GM23338 (cell line): ENCODE data around the gene IMMP2L. TPM values are rescaled to one million over a fixed set of nuclear protein-coding genes. Genes with fewer than 3 reads are reported as not detected.

Experiments used
- ATAC-seq: fragments of 200-7000 bp; cut with Tn5 transposase; 3 replicates; pipeline ENCODE4 v1.9.1; 2020
- DNase-seq: peaks from one replicate; pipeline ENCODE4 v3.0.0-alpha.2; 2015; ENCODE audit warnings: low spot score
- H2AFZ ChIP-seq: fragments of 200-600 bp; sonication (generic); 2 replicates; pipeline ENCODE4 v1.8.0; 2016; ENCODE audit warnings: antibody characterized with exemption, mild to moderate bottlenecking, moderate library complexity
- H3F3A ChIP-seq: fragments of 200-600 bp; sonication (generic); replicated peaks from 2 replicates; pipeline ENCODE4 v1.8.0; 2017; ENCODE audit warnings: antibody characterized with exemption, mixed run types, low read depth
- H3K27ac ChIP-seq: fragments of 200-600 bp; sonication (generic); 2 replicates; pipeline ENCODE4 v1.6.1; 2016; ENCODE audit warnings: low read depth
- H3K27me3 ChIP-seq: fragments of 200-600 bp; sonication (generic); 2 replicates; pipeline ENCODE4 v1.8.0; 2016; ENCODE audit warnings: mild to moderate bottlenecking, mixed run types, moderate library complexity; ENCODE audit not compliant: insufficient read depth
- H3K36me3 ChIP-seq: fragments of 200-600 bp; sonication (generic); 2 replicates; pipeline ENCODE4 v1.8.0; 2016; ENCODE audit warnings: mild to moderate bottlenecking; ENCODE audit not compliant: insufficient read depth
- H3K4me1 ChIP-seq: fragments of 200-600 bp; sonication (generic); 2 replicates; pipeline ENCODE4 v1.8.0; 2016; ENCODE audit warnings: mild to moderate bottlenecking, moderate library complexity; ENCODE audit not compliant: insufficient read depth
- H3K4me2 ChIP-seq: fragments of 200-600 bp; sonication (generic); 2 replicates; pipeline ENCODE4 v1.7.1; 2017; ENCODE audit warnings: mixed run types
- H3K4me3 ChIP-seq: fragments of 200-600 bp; sonication (generic); 2 replicates; pipeline ENCODE4 v1.6.1; 2016; ENCODE audit warnings: mixed run types
- H3K79me2 ChIP-seq: fragments of 200-600 bp; sonication (generic); replicated peaks from 2 replicates; pipeline ENCODE4 v1.8.0; 2017; ENCODE audit warnings: mild to moderate bottlenecking; ENCODE audit not compliant: insufficient read depth
- H3K9me2 ChIP-seq: fragments of 200-600 bp; sonication (generic); 2 replicates; pipeline ENCODE4 v1.8.0; 2017; ENCODE audit not compliant: insufficient read depth
- H4K20me1 ChIP-seq: fragments of 200-600 bp; sonication (generic); replicated peaks from 2 replicates; pipeline ENCODE4 v1.8.0; 2017; ENCODE audit warnings: mild to moderate bottlenecking; ENCODE audit not compliant: insufficient read depth
- H3K27ac Mint-ChIP-seq: 2 replicates; pipeline ENCODE4 v1.8.0; 2020; ENCODE audit warnings: inconsistent platforms, mild to moderate bottlenecking, moderate library complexity, mixed read lengths
- H3K27me3 Mint-ChIP-seq: 3 replicates; pipeline ENCODE4 v1.8.0; 2022; ENCODE audit warnings: low read depth, mild to moderate bottlenecking, moderate library complexity, mixed read lengths, inconsistent platforms; ENCODE audit not compliant: insufficient read depth, poor library complexity
- H3K36me3 Mint-ChIP-seq: 3 replicates; pipeline ENCODE4 v1.8.0; 2021; ENCODE audit warnings: low read depth, mild to moderate bottlenecking, inconsistent platforms, moderate library complexity, mixed read lengths
- H3K4me1 Mint-ChIP-seq: 3 replicates; pipeline ENCODE4 v1.8.0; 2020; ENCODE audit warnings: mild to moderate bottlenecking, inconsistent platforms, mixed read lengths
- H3K4me3 Mint-ChIP-seq: 3 replicates; pipeline ENCODE4 v1.8.0; 2021; ENCODE audit warnings: moderate library complexity, mild to moderate bottlenecking, inconsistent platforms, mixed read lengths
- H3K9me3 Mint-ChIP-seq: 3 replicates; pipeline ENCODE4 v1.8.0; 2020; ENCODE audit warnings: moderate library complexity, mild to moderate bottlenecking, inconsistent platforms, mixed read lengths
- CREB1 ChIP-seq: fragments of 250-450 bp; sonication (Bioruptor Pico); IDR thresholded peaks from 2 replicates; pipeline ENCODE4 v1.5.0; 2020; ENCODE audit warnings: low read depth, mild to moderate bottlenecking, moderate library complexity
- CTCF ChIP-seq, 2 experiments: fragments of 200-600 bp in 1 of 2; sonication (generic) in 1 of 2; conservative IDR thresholded peaks; 2 replicates each; pipeline versions ENCODE4 v1.5.1 to v1.6.1; 2016 to 2017; ENCODE audit warnings: antibody characterized with exemption in 2 of 2, low read depth in 2 of 2, mild to moderate bottlenecking in 2 of 2, moderate library complexity in 1 of 2
- ETS1 ChIP-seq: IDR thresholded peaks from 2 replicates; pipeline ENCODE4 v1.6.1; 2016; ENCODE audit warnings: antibody characterized with exemption
- EZH2 ChIP-seq: fragments of 200-600 bp; sonication (generic); IDR thresholded peaks from one replicate; pipeline ENCODE4 v1.8.0; 2017; ENCODE audit warnings: antibody characterized with exemption, mild to moderate bottlenecking, low read depth; ENCODE audit not compliant: unreplicated experiment
- EZH2phosphoT487 ChIP-seq: fragments of 200-600 bp; sonication (generic); IDR thresholded peaks from one replicate; pipeline ENCODE4 v1.8.1; 2018; ENCODE audit warnings: antibody characterized with exemption; ENCODE audit not compliant: unreplicated experiment
- JUNB ChIP-seq: IDR thresholded peaks from one replicate; pipeline ENCODE4 v1.6.1; 2016; ENCODE audit warnings: antibody characterized with exemption; ENCODE audit not compliant: unreplicated experiment
- NANOG ChIP-seq: IDR thresholded peaks from 2 replicates; pipeline ENCODE4 v1.6.1; 2016; ENCODE audit warnings: antibody characterized with exemption, borderline replicate concordance
- POLR2AphosphoS5 ChIP-seq: IDR thresholded peaks from 2 replicates; pipeline ENCODE4 v1.6.1; 2016; ENCODE audit warnings: antibody characterized with exemption, low read depth
- REST ChIP-seq: IDR thresholded peaks from one replicate; pipeline ENCODE4 v1.6.1; 2018; ENCODE audit warnings: antibody characterized with exemption; ENCODE audit not compliant: unreplicated experiment
- STAT1 ChIP-seq: IDR thresholded peaks from one replicate; pipeline ENCODE4 v1.6.1; 2016; ENCODE audit warnings: antibody characterized with exemption; ENCODE audit not compliant: unreplicated experiment
- ZNF114 ChIP-seq: fragments of 250-450 bp; sonication (Bioruptor Pico); IDR thresholded peaks from 2 replicates; pipeline ENCODE4 v1.5.0; 2020; ENCODE audit warnings: mild to moderate bottlenecking, moderate library complexity
- ZNF331 ChIP-seq: fragments of 250-450 bp; sonication (Bioruptor Pico); IDR thresholded peaks from 2 replicates; pipeline ENCODE4 v1.5.0; 2020; ENCODE audit warnings: low read depth, mild to moderate bottlenecking, moderate library complexity
- ZNF462 ChIP-seq: fragments of 250-450 bp; sonication (Bioruptor Pico); IDR thresholded peaks from 2 replicates; pipeline ENCODE4 v1.5.0; 2020; ENCODE audit warnings: mild to moderate bottlenecking, moderate library complexity
- polyA plus RNA-seq: library from polyadenylated mRNA; unstranded; fragments of >200 nt; fragmentation: Nextera tagmentation; extraction: Ambion mirVana; gene quantifications from 2 replicates; pipeline ENCODE4 v1.2.1, GENCODE V29; 2016
- total RNA-seq: library from RNA; depleted of rRNA; stranded (reverse); fragments of >200 nt; shearing (Covaris generic); gene quantifications from 2 replicates; pipeline ENCODE4 v1.2.3, GENCODE V29; 2014

IMMP2L gene
- total and polyA plus RNA-seq, 2 experiments from 2014 or later: 7.3 to 14.0 TPM

- peaks cover 32% of the 10 kb centered on the region for H3K4me1 Mint-ChIP-seq
- Histone ChIP-seq H3K79me2 (no peaks in the 10 kb centered on the region), H4K20me1 (no peaks in the 10 kb centered on the region), H3F3A (no peaks in the 10 kb centered on the region), H3K9me2 (no peaks in the 10 kb centered on the region), H3K4me2 (no peak overlapping the region), H3K4me1 (peaks cover 30% of the 10 kb centered on the region), H3K27me3 (no peaks in the 10 kb centered on the region), H2AFZ (no peak overlapping the region), H3K36me3 (no peaks in the 10 kb centered on the region), H3K27ac (no peak overlapping the region), H3K4me3 (no peak overlapping the region)
- H3K27ac Mint-ChIP-seq: no peak overlapping the region
- no peak overlapping the region for H3K4me3 Mint-ChIP-seq
- no peaks in the 10 kb centered on the region for H3K27me3 Mint-ChIP-seq
- H3K9me3 Mint-ChIP-seq: no peaks in the 10 kb centered on the region
- TF ChIP-seq POLR2AphosphoS5 (no peak), STAT1 (no peak), CREB1 (no peak), CTCF (conservative IDR thresholded peaks at IDR 0.05; ENCODE audit: low read depth in 2 of 2) (no peak), EZH2phosphoT487 (no peak), ZNF114 (no peak), REST (no peak), JUNB (no peak), ZNF331 (CRISPR knock-in tag) (no peak), ZNF462 (CRISPR knock-in tag) (no peak), NANOG (no peak), ETS1 (no peak), EZH2 (no peak)
- ATAC-seq (no peak), DNase-seq (no peak)
- no peaks in the 10 kb centered on the region; the same call in 2 of the 3 replicates for H3K36me3 Mint-ChIP-seq
These were observed 486.8 kb downstream of the IMMP2L start for GRCh38 chr7:111075498-111075897.
